HL-60 (cell line): ENCODE results near the gene STH.

Experiments used
- POLR2AphosphoS5 ChIP-seq: IDR thresholded peaks from 2 replicates; pipeline ENCODE4 v1.6.1; 2012; ENCODE audit warnings: low read depth
- TF ChIP-seq, protein P1 (sequence below): IDR thresholded peaks from one replicate; pipeline ENCODE4 v1.5.1; 2011; ENCODE audit warnings: low read length, control low read depth, inconsistent platforms; ENCODE audit not compliant: insufficient read depth
- TF ChIP-seq, protein P2 (sequence below): IDR thresholded peaks from 2 replicates; pipeline ENCODE4 v1.6.1; 2012; ENCODE audit warnings: low read depth; ENCODE audit not compliant: insufficient replicate concordance

DNA sequence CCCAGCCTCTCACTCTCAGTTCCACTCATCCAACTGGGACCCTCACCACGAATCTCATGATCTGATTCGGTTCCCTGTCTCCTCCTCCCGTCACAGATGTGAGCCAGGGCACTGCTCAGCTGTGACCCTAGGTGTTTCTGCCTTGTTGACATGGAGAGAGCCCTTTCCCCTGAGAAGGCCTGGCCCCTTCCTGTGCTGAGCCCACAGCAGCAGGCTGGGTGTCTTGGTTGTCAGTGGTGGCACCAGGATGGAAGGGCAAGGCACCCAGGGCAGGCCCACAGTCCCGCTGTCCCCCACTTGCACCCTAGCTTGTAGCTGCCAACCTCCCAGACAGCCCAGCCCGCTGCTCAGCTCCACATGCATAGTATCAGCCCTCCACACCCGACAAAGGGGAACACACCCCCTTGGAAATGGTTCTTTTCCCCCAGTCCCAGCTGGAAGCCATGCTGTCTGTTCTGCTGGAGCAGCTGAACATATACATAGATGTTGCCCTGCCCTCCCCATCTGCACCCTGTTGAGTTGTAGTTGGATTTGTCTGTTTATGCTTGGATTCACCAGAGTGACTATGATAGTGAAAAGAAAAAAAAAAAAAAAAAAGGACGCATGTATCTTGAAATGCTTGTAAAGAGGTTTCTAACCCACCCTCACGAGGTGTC, 26.6 kb downstream of the STH start:
- TF ChIP-seq, protein P1, sequence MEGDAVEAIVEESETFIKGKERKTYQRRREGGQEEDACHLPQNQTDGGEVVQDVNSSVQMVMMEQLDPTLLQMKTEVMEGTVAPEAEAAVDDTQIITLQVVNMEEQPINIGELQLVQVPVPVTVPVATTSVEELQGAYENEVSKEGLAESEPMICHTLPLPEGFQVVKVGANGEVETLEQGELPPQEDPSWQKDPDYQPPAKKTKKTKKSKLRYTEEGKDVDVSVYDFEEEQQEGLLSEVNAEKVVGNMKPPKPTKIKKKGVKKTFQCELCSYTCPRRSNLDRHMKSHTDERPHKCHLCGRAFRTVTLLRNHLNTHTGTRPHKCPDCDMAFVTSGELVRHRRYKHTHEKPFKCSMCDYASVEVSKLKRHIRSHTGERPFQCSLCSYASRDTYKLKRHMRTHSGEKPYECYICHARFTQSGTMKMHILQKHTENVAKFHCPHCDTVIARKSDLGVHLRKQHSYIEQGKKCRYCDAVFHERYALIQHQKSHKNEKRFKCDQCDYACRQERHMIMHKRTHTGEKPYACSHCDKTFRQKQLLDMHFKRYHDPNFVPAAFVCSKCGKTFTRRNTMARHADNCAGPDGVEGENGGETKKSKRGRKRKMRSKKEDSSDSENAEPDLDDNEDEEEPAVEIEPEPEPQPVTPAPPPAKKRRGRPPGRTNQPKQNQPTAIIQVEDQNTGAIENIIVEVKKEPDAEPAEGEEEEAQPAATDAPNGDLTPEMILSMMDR: no peak
- TF ChIP-seq, protein P2, sequence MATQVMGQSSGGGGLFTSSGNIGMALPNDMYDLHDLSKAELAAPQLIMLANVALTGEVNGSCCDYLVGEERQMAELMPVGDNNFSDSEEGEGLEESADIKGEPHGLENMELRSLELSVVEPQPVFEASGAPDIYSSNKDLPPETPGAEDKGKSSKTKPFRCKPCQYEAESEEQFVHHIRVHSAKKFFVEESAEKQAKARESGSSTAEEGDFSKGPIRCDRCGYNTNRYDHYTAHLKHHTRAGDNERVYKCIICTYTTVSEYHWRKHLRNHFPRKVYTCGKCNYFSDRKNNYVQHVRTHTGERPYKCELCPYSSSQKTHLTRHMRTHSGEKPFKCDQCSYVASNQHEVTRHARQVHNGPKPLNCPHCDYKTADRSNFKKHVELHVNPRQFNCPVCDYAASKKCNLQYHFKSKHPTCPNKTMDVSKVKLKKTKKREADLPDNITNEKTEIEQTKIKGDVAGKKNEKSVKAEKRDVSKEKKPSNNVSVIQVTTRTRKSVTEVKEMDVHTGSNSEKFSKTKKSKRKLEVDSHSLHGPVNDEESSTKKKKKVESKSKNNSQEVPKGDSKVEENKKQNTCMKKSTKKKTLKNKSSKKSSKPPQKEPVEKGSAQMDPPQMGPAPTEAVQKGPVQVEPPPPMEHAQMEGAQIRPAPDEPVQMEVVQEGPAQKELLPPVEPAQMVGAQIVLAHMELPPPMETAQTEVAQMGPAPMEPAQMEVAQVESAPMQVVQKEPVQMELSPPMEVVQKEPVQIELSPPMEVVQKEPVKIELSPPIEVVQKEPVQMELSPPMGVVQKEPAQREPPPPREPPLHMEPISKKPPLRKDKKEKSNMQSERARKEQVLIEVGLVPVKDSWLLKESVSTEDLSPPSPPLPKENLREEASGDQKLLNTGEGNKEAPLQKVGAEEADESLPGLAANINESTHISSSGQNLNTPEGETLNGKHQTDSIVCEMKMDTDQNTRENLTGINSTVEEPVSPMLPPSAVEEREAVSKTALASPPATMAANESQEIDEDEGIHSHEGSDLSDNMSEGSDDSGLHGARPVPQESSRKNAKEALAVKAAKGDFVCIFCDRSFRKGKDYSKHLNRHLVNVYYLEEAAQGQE: no peak
- TF ChIP-seq POLR2AphosphoS5: no peak
